Measurements from ENCODE around the gene CAPN12. TPM values are rescaled to one million over a fixed set of nuclear protein-coding genes. Genes with fewer than 3 reads are reported as not detected.
A peak's percentile ranks its signal among the peaks of the same experiment; 100 is the strongest.
"Not testable (repeated sequence)": the region's sequence is repeated elsewhere in the genome, so short reads cannot be mapped to it uniquely, and the experiment has no call there.

CAPN12 gene
- total and polyA plus RNA-seq, 10 of the 15 experiments (the other 5 are each of a cell fraction or from before 2014, with no cell fraction given), result 0.64 to 4.6 (median 2.0) TPM

GRCh38 chr19:38770949-38771275, 26.6 kb upstream of the CAPN12 start:
- RAD21 ChIA-PET (ENCODE audit: unreplicated experiment); H3K4me1 ChIP-seq (ENCODE audit: control insufficient read depth, insufficient read depth, low read length); H3K27ac ChIP-seq (ENCODE audit: control insufficient read depth, insufficient read depth); SMC1A ChIA-PET (ENCODE audit: uncharacterized antibody, unreplicated experiment); intact Hi-C loops (cut with micrococcal nuclease; ENCODE audit: unreplicated experiment); in situ Hi-C loops (cut with MboI); CTCF ChIA-PET; H2AFZ ChIP-seq (ENCODE audit: control insufficient read depth, low read depth, low read length); H3K4me3 ChIP-seq; H4K20me1 ChIP-seq (ENCODE audit: control insufficient read depth, insufficient read depth); BruUV-seq (replicated peaks); H3K9ac ChIP-seq (ENCODE audit: control insufficient read depth, insufficient read depth, low read length); H3K79me2 ChIP-seq (ENCODE audit: control insufficient read depth, insufficient read depth, low read length); POLR2A ChIA-PET; H3K9me3 ChIP-seq (replicated peaks; ENCODE audit: control insufficient read depth, insufficient read depth, low read length); H3K36me3 ChIP-seq (ENCODE audit: control insufficient read depth in 2 of 2, insufficient read depth in 2 of 2, low read length in 1 of 2); DNase-seq (ENCODE audit: low read depth, low spot score); H3K4me2 ChIP-seq (ENCODE audit: control insufficient read depth, insufficient read depth); H3K27me3 ChIP-seq (replicated peaks in 1 of 2; ENCODE audit: control insufficient read depth in 2 of 2, insufficient read depth in 2 of 2, low read length in 1 of 2): not testable (repeated sequence)
- ATAC-seq (peak; percentile 89), FAIRE-seq (peak; percentile 100)
- WGBS (ENCODE audit: insufficient coverage, insufficient replicate concordance, low lambda C conversion rate, missing lambda C conversion rate), result no CpG with 5 or more reads among the region's 22 CpGs

- in situ Hi-C loops (cut with MboI); H3K4me1 ChIP-seq (ENCODE audit: control insufficient read depth, insufficient read depth, low read length); H3K36me3 ChIP-seq (ENCODE audit: control insufficient read depth in 2 of 2, insufficient read depth in 2 of 2, low read length in 1 of 2); H3K27me3 ChIP-seq (replicated peaks in 1 of 2; ENCODE audit: control insufficient read depth in 2 of 2, insufficient read depth in 2 of 2, low read length in 1 of 2); H3K9ac ChIP-seq (ENCODE audit: control insufficient read depth, insufficient read depth, low read length); H3K9me3 ChIP-seq (replicated peaks; ENCODE audit: control insufficient read depth, insufficient read depth, low read length); H4K20me1 ChIP-seq (ENCODE audit: control insufficient read depth, insufficient read depth); BruUV-seq (replicated peaks); H3K4me3 ChIP-seq; H3K79me2 ChIP-seq (ENCODE audit: control insufficient read depth, insufficient read depth, low read length); DNase-seq (ENCODE audit: low read depth, low spot score); RAD21 ChIA-PET (ENCODE audit: unreplicated experiment); H3K27ac ChIP-seq (ENCODE audit: control insufficient read depth, insufficient read depth); intact Hi-C loops (cut with micrococcal nuclease; ENCODE audit: unreplicated experiment): not testable (repeated sequence)
- FAIRE-seq (peak; percentile 81), ATAC-seq (peak; percentile 14)
- ChIA-PET SMC1A (ENCODE audit: uncharacterized antibody, unreplicated experiment) (interaction anchor here (1.0 to 1.7 kb wide), 3 partner anchors 78 to 160 kb away, joined by 4 to 5 read pairs (median 5); partner anchors contain the start of genes MRPS12 and SARS2), CTCF (interaction anchor here (0.8 to 1.7 kb wide), 7 partner anchors 9 to 160 kb away, joined by 3 to 7 read pairs (median 4); partner anchors contain the start of genes MRPS12 and SARS2), POLR2A (interaction anchor here (0.6 kb wide), 1 partner anchor 869 kb away, joined by 9 read pairs; no protein-coding TSS in a partner anchor)
- Histone ChIP-seq H3K4me2 (ENCODE audit: control insufficient read depth, insufficient read depth) (0 out of 2 replicates have a peak overlapping the region, but pooled peaks have one; percentile 26), H2AFZ (ENCODE audit: control insufficient read depth, low read depth, low read length) (peak overlapping the region; percentile 75)
- no CpG with 5 or more reads among the region's 58 CpGs for WGBS (ENCODE audit: insufficient coverage, insufficient replicate concordance, low lambda C conversion rate, missing lambda C conversion rate)
Observed at GRCh38 chr19:38770228-38770948, 26.1 kb upstream of the CAPN12 start.

Data from GM12878 (cell line).